Activated naive CD8-positive, alpha-beta T cell treated with anti-CD3 and anti-CD28 coated beads for 36 hours (primary cell): ENCODE measurements around the gene KRI1. TPM values are rescaled to one million over a fixed set of nuclear protein-coding genes. Genes with fewer than 3 reads are reported as not detected.

Experiments
- DNase-seq: peaks from one replicate; pipeline ENCODE4 v3.0.0; 2021
- H3K27ac Mint-ChIP-seq: one replicate; pipeline ENCODE4 v1.8.0; 2022; ENCODE audit warnings: mild to moderate bottlenecking, moderate library complexity, mixed read lengths
- H3K27me3 Mint-ChIP-seq: one replicate; pipeline ENCODE4 v1.8.0; 2022; ENCODE audit warnings: mild to moderate bottlenecking, mixed read lengths
- H3K36me3 Mint-ChIP-seq: one replicate; pipeline ENCODE4 v1.8.0; 2021; ENCODE audit warnings: mild to moderate bottlenecking, mixed read lengths
- H3K4me1 Mint-ChIP-seq: one replicate; pipeline ENCODE4 v1.8.0; 2021; ENCODE audit warnings: mixed read lengths
- H3K4me3 Mint-ChIP-seq: one replicate; pipeline ENCODE4 v1.8.0; 2022; ENCODE audit warnings: mild to moderate bottlenecking, moderate library complexity, mixed read lengths
- H3K9me3 Mint-ChIP-seq: one replicate; pipeline ENCODE4 v1.8.0; 2022; ENCODE audit warnings: mixed read lengths
- total RNA-seq, 2 experiments: library from RNA; stranded (reverse); gene quantifications; one replicate each; pipeline ENCODE4 v1.2.3, GENCODE V29; 2021

KRI1 gene
- total RNA-seq, 2 experiments from 2014 or later, result 66.3 to 69.2 TPM

- no peak for DNase-seq
- H3K4me3 Mint-ChIP-seq, result no peak overlapping the region
- peaks cover 34% of the 10 kb centered on the region for H3K27me3 Mint-ChIP-seq
- H3K4me1 Mint-ChIP-seq, result peaks cover 18% of the 10 kb centered on the region
- H3K27ac Mint-ChIP-seq, result no peak overlapping the region
- H3K9me3 Mint-ChIP-seq, result no peaks in the 10 kb centered on the region
- H3K36me3 Mint-ChIP-seq, result no peaks in the 10 kb centered on the region
Observed at GRCh38 chr19:10521461-10522171, 44.2 kb downstream of the KRI1 start.

DNA sequence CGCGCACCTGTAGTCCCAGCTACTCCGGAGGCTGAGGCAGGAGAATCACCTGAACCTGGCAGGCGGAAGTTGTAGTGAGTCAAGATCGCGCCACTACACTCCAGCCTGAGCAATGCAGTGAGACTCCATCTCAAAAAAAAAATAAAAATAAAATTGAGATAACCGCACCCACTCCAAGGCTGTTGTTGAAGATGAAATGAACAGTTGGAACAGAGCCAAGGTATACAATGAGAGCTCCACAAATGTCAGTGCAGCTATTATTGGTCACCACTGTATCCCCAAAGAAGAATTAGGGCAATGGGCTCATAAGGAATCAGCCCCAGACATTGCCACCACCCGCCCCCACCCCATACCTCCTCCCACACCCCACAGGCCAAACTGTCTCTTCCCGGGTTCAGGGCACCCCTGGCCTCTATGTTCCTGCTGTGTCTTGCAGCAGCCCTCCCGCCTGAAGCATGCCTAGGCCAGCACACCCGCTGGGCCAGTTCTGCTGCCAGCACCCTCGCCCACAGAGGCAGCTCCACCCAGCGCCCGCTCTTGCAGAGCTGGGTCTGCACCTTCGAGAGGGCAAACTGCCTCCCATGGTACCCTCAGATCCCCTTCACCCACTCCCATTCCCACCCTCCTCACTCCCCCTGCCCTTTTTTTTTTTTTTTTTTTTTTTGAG, 45.0 kb downstream of the KRI1 start:
- Mint-ChIP-seq H3K27me3 (peaks cover 42% of the 10 kb centered on the region), H3K4me1 (peaks cover 18% of the 10 kb centered on the region), H3K4me3 (no peak overlapping the region), H3K9me3 (no peaks in the 10 kb centered on the region), H3K27ac (no peak overlapping the region), H3K36me3 (no peaks in the 10 kb centered on the region)
- no peak for DNase-seq

- H3K4me1 Mint-ChIP-seq, result peaks cover 18% of the 10 kb centered on the region
- H3K9me3 Mint-ChIP-seq, result no peaks in the 10 kb centered on the region
- H3K4me3 Mint-ChIP-seq, result no peak overlapping the region
- peaks cover 56% of the 10 kb centered on the region for H3K27me3 Mint-ChIP-seq
- H3K27ac Mint-ChIP-seq, result no peak overlapping the region
- H3K36me3 Mint-ChIP-seq, result no peaks in the 10 kb centered on the region
- DNase-seq, result no peak
Observed at GRCh38 chr19:10519421-10519820, 46.4 kb downstream of the KRI1 start.

DNA sequence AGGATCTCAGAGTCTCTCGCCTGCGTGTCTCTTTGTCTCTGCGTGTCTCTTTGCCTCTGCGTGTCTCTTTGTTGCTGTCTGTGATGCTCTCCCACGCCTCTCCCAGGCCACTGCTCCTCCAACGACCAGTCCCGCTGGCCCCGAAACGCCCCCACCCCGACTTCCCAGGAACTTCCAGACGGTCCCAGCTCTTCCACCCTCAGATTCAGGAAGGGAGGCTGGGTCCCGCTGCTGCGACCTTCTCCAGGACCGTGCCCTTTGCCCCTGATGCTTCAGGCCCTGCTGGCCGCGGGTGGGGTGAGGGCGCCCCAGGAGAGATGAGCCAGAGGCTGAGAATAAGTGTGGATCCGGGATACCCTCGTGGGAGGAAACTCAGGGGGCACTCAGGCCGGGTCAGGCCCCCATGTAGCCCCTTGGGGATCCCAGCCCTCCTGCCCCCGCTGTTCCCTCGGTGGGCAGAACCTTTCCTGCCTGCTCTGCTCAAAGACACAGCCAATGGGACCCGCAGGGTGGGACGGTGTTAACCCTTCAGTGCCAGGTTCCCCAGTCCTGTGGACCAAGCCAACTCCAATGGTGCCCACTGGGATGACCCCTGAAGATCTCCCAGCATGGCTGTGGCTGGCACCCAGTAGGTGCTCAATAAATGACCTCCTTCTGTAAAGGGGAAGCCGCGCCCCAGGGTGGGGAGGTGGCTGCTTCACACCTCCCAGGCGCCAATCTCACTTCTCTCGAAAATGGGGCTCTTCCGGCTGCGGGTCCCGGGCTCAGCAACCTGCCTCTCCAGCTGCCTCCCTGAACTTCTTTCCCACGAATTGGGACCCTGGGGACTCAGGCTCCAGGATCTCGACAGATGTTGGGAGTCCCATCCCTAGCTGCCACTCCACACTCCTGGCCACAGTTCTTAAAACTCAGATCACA, 47.1 kb downstream of the KRI1 start:
- Mint-ChIP-seq H3K27me3 (peaks cover 63% of the 10 kb centered on the region), H3K36me3 (no peaks in the 10 kb centered on the region), H3K27ac (no peak overlapping the region), H3K4me1 (peaks cover 18% of the 10 kb centered on the region), H3K9me3 (no peaks in the 10 kb centered on the region), H3K4me3 (peak overlapping the region; percentile 42)
- no peak for DNase-seq

DNA sequence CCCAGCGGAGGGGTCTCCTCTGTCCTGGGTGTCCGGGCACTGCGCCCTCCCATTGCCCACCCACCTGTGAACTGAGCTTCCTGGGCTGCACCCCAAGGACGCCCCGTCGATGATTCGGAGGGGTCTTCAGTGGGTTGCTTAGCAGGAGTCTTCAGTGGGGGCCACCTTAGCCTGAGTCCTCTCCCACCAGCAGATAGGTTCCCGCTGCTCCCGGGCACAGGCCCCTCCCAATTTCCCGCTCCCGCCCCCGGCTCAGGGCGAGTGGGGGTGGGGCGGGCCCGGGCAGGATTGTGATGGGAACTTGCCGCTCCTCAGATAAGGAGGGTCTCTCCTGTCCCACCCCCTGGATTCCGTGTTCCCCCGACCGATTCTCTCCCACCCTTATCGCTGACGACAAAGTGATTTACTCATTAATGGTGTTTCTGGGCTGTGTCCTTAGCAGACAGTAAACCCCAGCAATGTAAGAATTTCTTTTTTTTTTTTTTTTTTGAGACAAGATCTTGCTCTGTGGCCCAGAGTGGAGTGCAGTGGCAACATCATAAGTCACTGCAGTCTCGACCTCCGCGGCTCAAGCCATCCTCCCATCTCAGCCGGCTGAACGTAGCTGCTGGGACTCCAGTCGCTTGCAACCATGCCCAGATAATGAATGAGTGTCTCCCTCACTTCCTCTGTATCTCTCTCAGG, 47.9 kb downstream of the KRI1 start:
- peaks cover 18% of the 10 kb centered on the region for H3K4me1 Mint-ChIP-seq
- H3K27ac Mint-ChIP-seq, result no peak overlapping the region
- no peaks in the 10 kb centered on the region for H3K36me3 Mint-ChIP-seq
- H3K27me3 Mint-ChIP-seq, result peaks cover 71% of the 10 kb centered on the region
- no peak for DNase-seq
- H3K9me3 Mint-ChIP-seq, result no peaks in the 10 kb centered on the region
- peak overlapping the region; percentile 42 for H3K4me3 Mint-ChIP-seq

GRCh38 chr19:10517361-10517759, 48.5 kb downstream of the KRI1 start, which contains the start of gene S1PR5:
TSS of gene S1PR5 (minus strand) at chr19:10517447. CDS start at chr19:10515011, 2,436 bp downstream.
- Mint-ChIP-seq H3K4me3 (peak within 1 kb of the TSS; percentile 42), H3K36me3 (no peaks in the 10 kb centered on the region), H3K27ac (no peak within 1 kb of the TSS), H3K4me1 (peaks cover 18% of the 10 kb centered on the region), H3K27me3 (peaks cover 76% of the 10 kb centered on the region), H3K9me3 (no peaks in the 10 kb centered on the region)
- DNase-seq, result no peak

GRCh38 chr19:10516671-10517286, 49.0 kb downstream of the KRI1 start:
- Mint-ChIP-seq H3K36me3 (no peaks in the 10 kb centered on the region), H3K27ac (no peak overlapping the region), H3K27me3 (peaks cover 76% of the 10 kb centered on the region), H3K4me3 (peak overlapping the region; percentile 38), H3K4me1 (peaks cover 18% of the 10 kb centered on the region), H3K9me3 (no peaks in the 10 kb centered on the region)
- DNase-seq, result no peak

- no peak overlapping the region for H3K4me3 Mint-ChIP-seq
- H3K4me1 Mint-ChIP-seq, result peaks cover 18% of the 10 kb centered on the region
- no peak for DNase-seq
- H3K27ac Mint-ChIP-seq, result no peak overlapping the region
- H3K36me3 Mint-ChIP-seq, result no peaks in the 10 kb centered on the region
- H3K27me3 Mint-ChIP-seq, result peaks cover 81% of the 10 kb centered on the region
- H3K9me3 Mint-ChIP-seq, result no peaks in the 10 kb centered on the region
Observed at GRCh38 chr19:10516064-10516385, 49.8 kb downstream of the KRI1 start.

- peak overlapping the region; percentile 45 for H3K4me3 Mint-ChIP-seq
- H3K27ac Mint-ChIP-seq, result no peak overlapping the region
- H3K9me3 Mint-ChIP-seq, result no peaks in the 10 kb centered on the region
- H3K4me1 Mint-ChIP-seq, result peaks cover 20% of the 10 kb centered on the region
- no peaks in the 10 kb centered on the region for H3K36me3 Mint-ChIP-seq
- peaks cover 79% of the 10 kb centered on the region for H3K27me3 Mint-ChIP-seq
- peak; percentile 72 for DNase-seq
Observed at GRCh38 chr19:10514211-10515145, 51.3 kb downstream of the KRI1 start.

DNA sequence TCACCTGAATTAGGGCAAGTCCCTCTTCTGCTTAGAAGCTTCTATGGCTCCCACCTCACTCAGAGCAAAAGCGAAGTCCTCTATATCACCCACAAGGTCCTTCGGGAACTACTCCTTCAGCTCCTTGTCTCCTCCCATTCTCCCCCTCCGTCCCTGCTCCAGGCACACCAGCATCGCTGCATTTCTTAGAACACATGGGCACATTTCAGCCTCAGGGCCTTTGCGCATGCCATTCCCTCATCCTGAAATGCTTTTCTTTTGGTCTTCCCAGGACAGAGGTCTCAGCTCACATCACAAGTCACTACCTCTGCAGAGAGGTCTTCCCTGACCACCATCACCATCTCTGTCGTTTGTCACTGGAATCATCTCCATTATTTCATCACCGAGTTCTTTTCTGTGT, 52.6 kb downstream of the KRI1 start:
- no peak overlapping the region for H3K4me3 Mint-ChIP-seq

DNA sequence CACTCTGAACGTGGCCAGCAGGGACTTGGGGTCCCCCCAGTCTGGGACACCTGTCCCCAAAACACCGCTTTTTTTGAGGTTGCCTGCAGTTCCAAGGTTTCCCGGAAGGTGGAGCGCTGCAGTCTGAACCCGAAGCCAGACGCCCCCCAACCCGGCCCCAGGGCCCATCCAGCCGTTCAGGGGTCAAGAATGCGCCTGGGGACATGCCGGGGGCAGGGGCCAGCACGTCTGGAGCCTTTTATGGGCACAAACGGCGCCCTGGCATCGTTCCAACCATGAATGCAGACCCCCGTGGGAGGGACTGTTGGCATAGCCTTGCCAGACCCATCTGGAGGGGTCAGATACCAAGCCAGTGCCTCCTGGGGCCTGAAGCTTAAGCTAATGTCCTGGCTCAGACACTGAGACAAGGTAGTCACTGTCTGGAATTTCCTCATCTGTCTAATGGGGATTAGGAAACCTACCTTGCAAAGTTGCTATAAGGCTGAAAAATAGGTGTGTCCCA, 55.5 kb downstream of the KRI1 start:
- Mint-ChIP-seq H3K27me3 (peaks cover 41% of the 10 kb centered on the region), H3K4me1 (peaks cover 13% of the 10 kb centered on the region), H3K4me3 (no peak overlapping the region), H3K27ac (no peak overlapping the region), H3K36me3 (no peaks in the 10 kb centered on the region), H3K9me3 (no peaks in the 10 kb centered on the region)
- DNase-seq, result peak; percentile 60

More for the DNA sequence above, 52.6 kb downstream of the KRI1 start:
- no peak overlapping the region for H3K27ac Mint-ChIP-seq
- peaks cover 66% of the 10 kb centered on the region for H3K27me3 Mint-ChIP-seq
- H3K36me3 Mint-ChIP-seq, result no peaks in the 10 kb centered on the region
- H3K9me3 Mint-ChIP-seq, result no peaks in the 10 kb centered on the region
- DNase-seq, result no peak
- H3K4me1 Mint-ChIP-seq, result peaks cover 15% of the 10 kb centered on the region

DNA sequence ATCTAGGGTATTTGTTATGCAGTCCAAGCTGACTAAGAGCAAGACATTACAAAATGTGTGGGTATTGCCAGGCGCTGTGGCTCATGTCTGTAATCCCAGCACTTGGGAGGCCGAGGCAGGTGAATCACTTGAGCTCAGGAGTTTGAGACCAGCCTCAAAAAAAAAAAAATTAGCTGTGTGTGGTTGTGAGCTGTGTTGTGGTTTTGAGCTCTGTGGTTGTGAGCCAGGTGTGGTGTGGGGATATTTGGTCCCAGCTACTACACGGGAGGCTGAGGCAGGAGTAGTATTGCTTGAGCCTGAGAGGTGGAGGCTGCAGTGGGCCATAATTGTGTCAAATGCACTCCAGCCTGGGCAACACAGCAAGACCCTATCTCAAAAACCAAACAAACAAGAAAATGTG, 57.1 kb downstream of the KRI1 start:
- Mint-ChIP-seq H3K27me3 (peaks cover 25% of the 10 kb centered on the region), H3K4me3 (no peak overlapping the region), H3K4me1 (peaks cover 14% of the 10 kb centered on the region), H3K9me3 (no peaks in the 10 kb centered on the region), H3K36me3 (no peaks in the 10 kb centered on the region), H3K27ac (peak overlapping the region; percentile 42)
- DNase-seq, result peak; percentile 47

GRCh38 chr19:10508036-10508435, 57.8 kb downstream of the KRI1 start:
- DNase-seq, result no peak
- H3K4me3 Mint-ChIP-seq, result no peak overlapping the region
- peaks cover 17% of the 10 kb centered on the region for H3K4me1 Mint-ChIP-seq
- no peaks in the 10 kb centered on the region for H3K36me3 Mint-ChIP-seq
- peaks cover 18% of the 10 kb centered on the region for H3K27me3 Mint-ChIP-seq
- H3K27ac Mint-ChIP-seq, result no peak overlapping the region
- no peaks in the 10 kb centered on the region for H3K9me3 Mint-ChIP-seq
